OCI-LY1 (cell line): ENCODE measurements around the gene MGAT4B.

ENCODE experiments used
- H2AFZ ChIP-seq: fragments of 200-600 bp; sonication (generic), shearing (Covaris generic); 2 replicates; pipeline ENCODE4 v1.6.0; 2014; ENCODE audit warnings: antibody characterized with exemption, mild to moderate bottlenecking, low read length
- H3F3A ChIP-seq: fragments of 200-600 bp; sonication (generic), shearing (Covaris generic); 2 replicates; pipeline ENCODE4 v1.6.0; 2014; ENCODE audit warnings: mild to moderate bottlenecking, antibody characterized with exemption, low read length, moderate library complexity; ENCODE audit not compliant: insufficient read depth
- H3K27ac ChIP-seq: fragments of 200-600 bp; sonication (generic); 2 replicates; pipeline ENCODE4 v1.5.1; 2014; ENCODE audit warnings: low read length, mixed run types, mild to moderate bottlenecking, low read depth; ENCODE audit not compliant: poor library complexity, severe bottlenecking
- H3K27me3 ChIP-seq: fragments of 200-600 bp; sonication (generic); 2 replicates; pipeline ENCODE4 v1.6.0; 2014; ENCODE audit warnings: antibody characterized with exemption, mild to moderate bottlenecking, low read length, moderate library complexity; ENCODE audit not compliant: insufficient read depth
- H3K36me3 ChIP-seq: fragments of 200-600 bp; sonication (generic); 2 replicates; pipeline ENCODE4 v1.6.1; 2014; ENCODE audit warnings: mild to moderate bottlenecking, antibody characterized with exemption, low read length, moderate library complexity, mixed read lengths; ENCODE audit not compliant: insufficient read depth
- H3K4me1 ChIP-seq: fragments of 200-600 bp; sonication (generic); 2 replicates; pipeline ENCODE4 v1.5.1; 2014; ENCODE audit warnings: mild to moderate bottlenecking, low read length, moderate library complexity; ENCODE audit not compliant: insufficient read depth, severe bottlenecking
- H3K4me2 ChIP-seq: fragments of 200-600 bp; sonication (generic), shearing (Covaris generic); 2 replicates; pipeline ENCODE4 v1.6.1; 2014; ENCODE audit warnings: low read length
- H3K4me3 ChIP-seq: fragments of 200-600 bp; sonication (generic); 2 replicates; pipeline ENCODE4 v1.5.1; 2014; ENCODE audit warnings: low read length, low read depth, mild to moderate bottlenecking, mixed read lengths; ENCODE audit not compliant: poor library complexity, severe bottlenecking
- H3K79me2 ChIP-seq: fragments of 200-600 bp; shearing (Covaris generic); 2 replicates; pipeline ENCODE4 v1.6.1; 2016; ENCODE audit warnings: mixed run types, low read length, mixed read lengths; ENCODE audit not compliant: insufficient read depth
- H3K9ac ChIP-seq: fragments of 200-600 bp; sonication (generic), shearing (Covaris generic); 2 replicates; pipeline ENCODE4 v1.6.1; 2014; ENCODE audit warnings: mild to moderate bottlenecking, low read length, mixed read lengths
- H3K9me2 ChIP-seq: fragments of 200-600 bp; sonication (generic), shearing (Covaris generic); 2 replicates; pipeline ENCODE4 v1.6.1; 2014; ENCODE audit warnings: low read depth, mild to moderate bottlenecking, low read length, mixed read lengths
- H3K9me3 ChIP-seq: fragments of 200-600 bp; shearing (Covaris generic); 2 replicates; pipeline ENCODE4 v1.6.1; 2014; ENCODE audit warnings: low read length, mixed read lengths
- H4K20me1 ChIP-seq: fragments of 200-600 bp; sonication (generic), shearing (Covaris generic); 2 replicates; pipeline ENCODE4 v1.6.0; 2016; ENCODE audit warnings: mild to moderate bottlenecking, low read length; ENCODE audit not compliant: insufficient read depth
- EZH2 ChIP-seq: fragments of 200-600 bp; sonication (generic), shearing (Covaris generic); IDR thresholded peaks from 2 replicates; pipeline ENCODE4 v1.8.0; 2017; ENCODE audit warnings: borderline replicate concordance, mixed run types, mild to moderate bottlenecking, antibody characterized with exemption, low read length, moderate library complexity, mixed read lengths
- TF ChIP-seq, protein P1 (sequence below): fragments of 200-600 bp; sonication (generic), shearing (Covaris generic); IDR thresholded peaks from 2 replicates; pipeline ENCODE4 v1.5.1; 2017; ENCODE audit warnings: mild to moderate bottlenecking, antibody characterized with exemption, low read length, moderate library complexity, mixed read lengths

Gene MGAT4B

GRCh38 chr5:179798771-179799643 is 7.7 kb downstream of the MGAT4B start:
- no peaks in the 10 kb centered on the region for H3K27me3 ChIP-seq
- H3K4me1 ChIP-seq = peaks cover 18% of the 10 kb centered on the region
- no peaks in the 10 kb centered on the region for H3K9me2 ChIP-seq
- H3K9ac ChIP-seq = no peak overlapping the region
- no peak overlapping the region for H2AFZ ChIP-seq
- no peak overlapping the region for H3K27ac ChIP-seq
- no peak overlapping the region for H3K4me2 ChIP-seq
- H3K9me3 ChIP-seq = no peaks in the 10 kb centered on the region
- no peak overlapping the region for H3K4me3 ChIP-seq
- peaks cover 5% of the 10 kb centered on the region for H3K36me3 ChIP-seq
- H4K20me1 ChIP-seq = no peaks in the 10 kb centered on the region
- H3F3A ChIP-seq = no peaks in the 10 kb centered on the region
- no peak for TF ChIP-seq EZH2
- TF ChIP-seq, protein P1, sequence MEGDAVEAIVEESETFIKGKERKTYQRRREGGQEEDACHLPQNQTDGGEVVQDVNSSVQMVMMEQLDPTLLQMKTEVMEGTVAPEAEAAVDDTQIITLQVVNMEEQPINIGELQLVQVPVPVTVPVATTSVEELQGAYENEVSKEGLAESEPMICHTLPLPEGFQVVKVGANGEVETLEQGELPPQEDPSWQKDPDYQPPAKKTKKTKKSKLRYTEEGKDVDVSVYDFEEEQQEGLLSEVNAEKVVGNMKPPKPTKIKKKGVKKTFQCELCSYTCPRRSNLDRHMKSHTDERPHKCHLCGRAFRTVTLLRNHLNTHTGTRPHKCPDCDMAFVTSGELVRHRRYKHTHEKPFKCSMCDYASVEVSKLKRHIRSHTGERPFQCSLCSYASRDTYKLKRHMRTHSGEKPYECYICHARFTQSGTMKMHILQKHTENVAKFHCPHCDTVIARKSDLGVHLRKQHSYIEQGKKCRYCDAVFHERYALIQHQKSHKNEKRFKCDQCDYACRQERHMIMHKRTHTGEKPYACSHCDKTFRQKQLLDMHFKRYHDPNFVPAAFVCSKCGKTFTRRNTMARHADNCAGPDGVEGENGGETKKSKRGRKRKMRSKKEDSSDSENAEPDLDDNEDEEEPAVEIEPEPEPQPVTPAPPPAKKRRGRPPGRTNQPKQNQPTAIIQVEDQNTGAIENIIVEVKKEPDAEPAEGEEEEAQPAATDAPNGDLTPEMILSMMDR = no peak
- no peaks in the 10 kb centered on the region for H3K79me2 ChIP-seq

GRCh38 chr5:179798144-179798770 is 8.4 kb downstream of the MGAT4B start:
- Histone ChIP-seq H3K9me2 (no peaks in the 10 kb centered on the region), H3K27me3 (no peaks in the 10 kb centered on the region), H3K79me2 (no peaks in the 10 kb centered on the region), H3K36me3 (peaks cover 5% of the 10 kb centered on the region), H3K9ac (no peak overlapping the region), H3K4me2 (no peak overlapping the region), H4K20me1 (no peaks in the 10 kb centered on the region), H3K4me1 (peaks cover 21% of the 10 kb centered on the region), H3F3A (no peaks in the 10 kb centered on the region), H3K27ac (no peak overlapping the region), H3K9me3 (no peaks in the 10 kb centered on the region), H3K4me3 (no peak overlapping the region), H2AFZ (no peak overlapping the region)
- no peak for TF ChIP-seq EZH2
- TF ChIP-seq, protein P1 = no peak

DNA sequence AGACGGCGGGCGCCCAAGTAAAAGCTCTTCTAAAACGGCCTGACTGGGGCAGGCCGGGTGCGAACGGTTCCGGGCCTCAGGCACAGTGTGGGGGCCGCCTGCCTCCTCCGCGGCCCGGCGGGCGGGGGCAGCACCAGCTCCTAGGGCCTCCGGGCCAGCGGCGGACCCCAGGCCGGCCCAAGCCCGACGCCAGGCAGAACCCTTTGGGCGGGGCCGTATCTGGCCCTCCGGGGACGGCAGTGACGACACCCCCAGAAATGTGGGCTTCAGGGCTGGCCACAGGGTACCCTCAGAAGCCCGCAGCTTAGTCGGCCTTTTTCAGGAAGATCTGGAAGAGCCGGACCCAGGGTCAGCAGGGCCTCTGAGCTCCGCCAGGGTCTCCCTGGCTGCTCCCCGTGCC is 8.9 kb downstream of the MGAT4B start:
- Histone ChIP-seq H3F3A (no peaks in the 10 kb centered on the region), H3K9ac (no peak overlapping the region), H3K27me3 (no peaks in the 10 kb centered on the region), H3K36me3 (peaks cover 5% of the 10 kb centered on the region), H3K9me2 (no peaks in the 10 kb centered on the region), H3K4me1 (peaks cover 21% of the 10 kb centered on the region), H2AFZ (no peak overlapping the region), H3K4me2 (no peak overlapping the region), H4K20me1 (no peaks in the 10 kb centered on the region), H3K27ac (no peak overlapping the region), H3K9me3 (no peaks in the 10 kb centered on the region), H3K4me3 (no peak overlapping the region), H3K79me2 (no peaks in the 10 kb centered on the region)
- TF ChIP-seq, protein P1 = no peak
- TF ChIP-seq EZH2 = no peak
